Right lobe of liver (tissue), 4 donors: Measurements from ENCODE around the gene SLC35A4.

Source experiments
- CTCF ChIP-seq, 4 donors: fragments of 200-600 bp in 3 of 4; fragments of 450-650 bp in 1 of 4; IDR thresholded peaks; one replicate each; pipeline versions ENCODE4 v1.5.1 to v1.8.0; 2016 to 2022; ENCODE audit warnings: antibody characterized with exemption in 4 of 4, mild to moderate bottlenecking in 2 of 4
- POLR2A ChIP-seq: fragments of 450-650 bp; IDR thresholded peaks from one replicate; pipeline ENCODE4 v1.6.1; 2017; ENCODE audit warnings: antibody characterized with exemption, mild to moderate bottlenecking
- donor health status: DM: no; HTN: no; CAD: no.
- donor health status: DM: no; HTN: no; CAD: no.
- donor health status: DM: no; HTN: yes; CAD: no.

DNA sequence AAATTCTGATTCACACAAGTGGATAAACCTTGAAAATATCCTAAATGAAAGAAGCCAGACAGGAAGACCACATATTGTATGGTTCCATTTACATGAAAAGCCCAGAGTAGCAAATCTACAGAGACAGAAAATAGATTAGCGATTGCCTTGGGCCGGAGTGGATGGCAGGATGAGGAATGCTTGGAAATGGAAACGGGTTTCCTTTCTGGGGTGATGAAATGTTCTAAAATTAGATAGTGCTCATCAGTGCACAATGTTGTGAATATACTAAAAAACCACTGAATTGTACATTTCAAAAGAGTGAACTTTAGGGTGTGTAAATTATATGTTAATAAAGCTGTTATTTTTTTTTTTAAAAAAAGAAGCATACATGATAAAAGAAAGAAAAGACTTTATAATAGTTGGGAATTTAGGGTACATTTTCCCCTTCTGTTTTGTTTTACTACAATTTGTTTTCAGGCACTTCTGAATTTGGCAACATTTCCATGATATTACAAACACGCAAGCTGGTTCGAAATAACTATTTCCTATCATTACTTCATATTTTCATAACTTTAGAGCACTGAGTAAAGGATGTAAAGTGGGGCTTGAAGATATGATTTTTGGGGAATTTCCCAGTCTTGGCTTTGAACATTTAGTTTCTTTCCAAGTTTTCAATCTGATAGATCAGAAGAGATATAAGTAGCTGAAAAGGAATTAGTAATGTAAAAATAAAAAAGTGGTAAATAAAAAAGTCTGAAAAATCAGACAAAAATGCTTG, 23.9 kb downstream of the SLC35A4 start:
- TF ChIP-seq CTCF (IDR thresholded peaks at IDR 0.05) (no peak), POLR2A (no peak)
